Inflammatory macrophage treated with lipopolysaccharide for 1 hour (primary cell): ENCODE measurements around the gene RND3.

Source experiments
- DNase-seq, 2 donors: peaks; one replicate each; pipeline ENCODE4 v3.0.0-alpha.2; 2020 to 2022

RND3 gene, protein sequence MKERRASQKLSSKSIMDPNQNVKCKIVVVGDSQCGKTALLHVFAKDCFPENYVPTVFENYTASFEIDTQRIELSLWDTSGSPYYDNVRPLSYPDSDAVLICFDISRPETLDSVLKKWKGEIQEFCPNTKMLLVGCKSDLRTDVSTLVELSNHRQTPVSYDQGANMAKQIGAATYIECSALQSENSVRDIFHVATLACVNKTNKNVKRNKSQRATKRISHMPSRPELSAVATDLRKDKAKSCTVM

DNA sequence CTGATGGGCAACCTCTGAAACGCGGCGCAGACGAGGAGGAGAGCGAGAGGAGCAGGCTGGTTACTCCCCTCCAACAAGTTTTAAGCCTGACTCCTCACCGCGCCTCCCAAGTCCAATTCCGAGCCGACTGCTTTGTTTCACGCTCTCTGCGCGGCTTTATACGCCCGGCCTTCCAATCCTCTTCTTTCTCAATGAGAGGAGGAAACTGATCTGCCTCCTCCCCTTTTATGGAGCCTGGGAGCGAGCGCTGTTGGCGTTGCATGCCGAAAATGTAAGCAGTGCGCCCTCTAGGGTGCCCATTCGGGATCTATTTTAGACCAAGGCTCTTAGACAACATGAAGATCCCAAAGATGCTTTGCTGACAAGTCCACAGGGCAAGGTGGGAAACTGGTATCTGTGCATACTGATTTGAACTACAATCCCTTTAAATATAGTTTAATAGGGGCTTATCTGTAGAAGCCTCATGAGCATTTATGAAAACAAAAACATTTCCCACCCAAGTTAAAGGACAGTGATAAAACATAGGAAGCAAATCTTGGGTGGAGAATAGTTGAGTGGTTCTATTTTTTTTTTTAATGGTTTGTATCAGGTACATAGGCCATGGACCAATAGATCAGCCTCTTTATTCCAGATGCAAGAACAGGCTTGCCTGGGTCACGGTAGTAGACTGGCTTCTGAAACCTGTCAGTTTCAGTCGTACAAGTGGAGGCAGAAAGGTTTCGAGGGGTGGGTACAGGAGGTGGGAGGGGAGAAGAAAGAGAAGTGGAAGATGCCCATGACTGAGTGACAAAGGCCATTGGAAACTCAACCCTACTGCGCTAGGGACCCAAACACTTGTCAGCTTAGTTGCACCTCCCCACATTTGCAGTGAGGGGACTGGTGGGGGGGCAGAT is at the start of gene RND3:
Gene RND3, minus strand, starts transcription at position 131 of the 893 bp plus-strand sequence. CDS start 250 bp downstream, outside the sequence.
- DNase-seq = peak; percentile 72 to 88

DNA sequence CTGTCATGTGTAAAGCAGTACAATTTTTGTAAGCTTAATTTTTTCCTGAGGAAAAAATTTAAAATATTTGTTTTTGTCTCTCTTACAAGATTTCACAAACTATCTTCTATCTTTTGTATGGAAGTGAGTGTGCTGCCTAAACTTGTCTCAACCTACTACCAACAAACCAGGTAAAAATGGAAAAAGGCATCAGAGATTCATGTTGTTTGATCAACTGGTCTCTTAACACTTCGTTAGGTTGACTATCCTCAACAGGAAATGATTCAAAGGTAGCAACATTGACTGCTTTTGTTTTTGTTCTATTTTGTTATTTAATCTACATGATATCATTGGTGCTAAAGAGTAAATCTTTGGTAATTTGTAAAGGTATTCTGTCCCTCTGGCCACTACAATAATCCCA is 47.7 kb upstream of the RND3 start:
- no peak for DNase-seq

DNA sequence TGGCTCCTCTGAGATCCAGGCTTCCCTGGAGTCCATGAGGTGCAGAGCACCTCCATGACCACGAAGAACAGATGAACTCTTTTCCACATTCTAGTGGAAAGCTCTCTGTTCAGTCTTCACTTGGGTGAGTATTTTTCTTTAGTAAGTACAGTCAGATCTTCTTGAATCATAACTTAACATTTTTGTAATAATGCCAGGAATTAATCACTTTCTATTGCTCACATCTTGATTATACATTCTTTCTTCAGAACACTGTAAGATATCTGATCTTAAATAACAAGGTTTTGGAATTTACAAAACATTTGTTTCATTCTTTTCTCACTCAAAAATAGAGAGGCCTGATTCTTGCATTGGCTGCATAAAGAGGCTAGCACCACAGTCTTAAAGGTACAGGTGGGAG is 45.4 kb upstream of the RND3 start:
- no peak for DNase-seq

GRCh38 chr2:150532020-150532419 is 44.6 kb upstream of the RND3 start:
- DNase-seq = no peak

- no peak for DNase-seq
Measured at GRCh38 chr2:150531591-150531990, 44.1 kb upstream of the RND3 start.

GRCh38 chr2:150530168-150530567 is 42.7 kb upstream of the RND3 start:
- no peak for DNase-seq

DNA sequence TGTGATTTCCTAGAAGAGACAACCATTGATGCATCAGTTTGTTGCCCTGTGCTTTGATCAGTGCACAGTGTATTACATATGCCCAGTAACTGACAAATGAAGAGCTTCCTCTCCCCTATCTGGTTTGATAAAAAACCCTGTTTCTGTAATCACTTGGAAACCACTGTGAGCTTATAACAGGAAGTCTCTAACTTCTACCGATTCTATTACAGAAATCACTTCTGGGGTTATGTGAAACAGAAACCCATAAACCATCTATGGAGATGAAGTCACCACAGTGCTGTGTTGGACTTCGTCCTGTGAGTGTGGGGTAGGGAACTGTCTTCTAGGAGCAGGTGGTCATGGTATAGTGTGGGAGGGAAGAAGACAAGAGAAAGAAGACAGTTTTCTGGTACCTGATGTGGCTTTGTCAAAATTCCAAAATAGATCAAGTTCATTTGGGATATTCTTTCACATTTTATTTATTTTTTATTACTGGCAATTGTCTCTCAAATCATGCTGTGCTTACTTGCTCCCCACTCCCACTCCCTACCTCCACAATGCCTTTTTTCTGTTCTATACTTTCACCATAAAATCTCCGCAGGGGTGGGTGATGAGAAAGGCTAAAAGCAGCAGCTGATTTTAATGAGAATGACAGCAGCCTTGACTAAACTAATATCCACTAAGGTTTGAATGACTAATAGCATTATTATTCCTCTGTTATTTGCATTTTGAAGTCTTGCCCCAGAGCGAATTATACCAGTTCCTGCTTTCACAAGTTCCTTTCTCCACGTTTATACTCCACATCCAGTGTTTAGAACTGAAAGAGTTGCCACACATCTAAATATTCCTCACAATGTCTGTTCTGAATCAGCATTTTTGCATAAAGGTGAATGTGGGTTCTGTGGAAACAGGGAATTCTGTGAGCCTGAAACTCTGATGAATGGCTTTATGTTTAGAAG is 41.7 kb upstream of the RND3 start:
- DNase-seq = peak in 1 of 2 donors; percentile 7

- peak in 1 of 2 donors; percentile 19 for DNase-seq
Measured at GRCh38 chr2:150526827-150527226, 39.4 kb upstream of the RND3 start.

GRCh38 chr2:150526006-150526405 is 38.5 kb upstream of the RND3 start:
- DNase-seq = no peak

- DNase-seq = no peak
Measured at GRCh38 chr2:150522269-150522668, 34.8 kb upstream of the RND3 start.

GRCh38 chr2:150520887-150521664 is 33.6 kb upstream of the RND3 start:
- no peak for DNase-seq

GRCh38 chr2:150520033-150520432 is 32.6 kb upstream of the RND3 start:
- no peak for DNase-seq

DNA sequence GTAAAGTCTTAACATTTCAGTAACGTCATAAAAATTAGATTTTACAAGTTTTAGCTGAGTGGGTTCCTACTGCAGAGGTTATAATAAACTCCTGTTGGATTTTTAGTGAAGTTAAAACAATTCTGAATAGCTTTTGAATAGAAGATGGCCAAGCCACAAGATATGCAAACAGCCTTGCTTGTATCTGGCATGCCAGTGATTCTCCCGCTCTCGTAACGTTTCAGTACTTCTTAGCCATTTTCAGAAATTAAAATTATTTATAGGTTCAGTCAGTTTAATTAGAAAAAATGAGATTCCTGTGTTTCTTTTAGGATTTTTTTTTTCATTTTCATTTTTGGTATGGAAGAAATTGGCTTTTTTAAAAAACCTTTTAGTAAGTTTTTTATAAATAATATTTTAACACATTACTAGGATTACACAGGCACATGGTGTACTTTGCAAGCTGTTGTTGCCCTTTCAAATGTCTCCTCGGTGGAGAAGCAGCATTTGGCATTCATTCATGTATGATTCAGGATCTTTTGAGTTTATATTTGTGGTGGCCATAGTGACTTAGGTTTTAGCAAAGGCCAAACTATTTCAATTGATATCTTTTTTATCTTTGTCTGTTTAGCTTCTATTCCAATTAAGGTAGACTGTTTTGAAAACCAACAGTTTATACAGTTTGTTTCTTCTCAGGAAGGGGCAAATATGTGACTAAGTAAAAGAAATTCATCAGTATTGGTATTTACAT is 30.6 kb upstream of the RND3 start:
- no peak for DNase-seq

- no peak for DNase-seq
Measured at GRCh38 chr2:150513647-150514046, 26.2 kb upstream of the RND3 start.

DNA sequence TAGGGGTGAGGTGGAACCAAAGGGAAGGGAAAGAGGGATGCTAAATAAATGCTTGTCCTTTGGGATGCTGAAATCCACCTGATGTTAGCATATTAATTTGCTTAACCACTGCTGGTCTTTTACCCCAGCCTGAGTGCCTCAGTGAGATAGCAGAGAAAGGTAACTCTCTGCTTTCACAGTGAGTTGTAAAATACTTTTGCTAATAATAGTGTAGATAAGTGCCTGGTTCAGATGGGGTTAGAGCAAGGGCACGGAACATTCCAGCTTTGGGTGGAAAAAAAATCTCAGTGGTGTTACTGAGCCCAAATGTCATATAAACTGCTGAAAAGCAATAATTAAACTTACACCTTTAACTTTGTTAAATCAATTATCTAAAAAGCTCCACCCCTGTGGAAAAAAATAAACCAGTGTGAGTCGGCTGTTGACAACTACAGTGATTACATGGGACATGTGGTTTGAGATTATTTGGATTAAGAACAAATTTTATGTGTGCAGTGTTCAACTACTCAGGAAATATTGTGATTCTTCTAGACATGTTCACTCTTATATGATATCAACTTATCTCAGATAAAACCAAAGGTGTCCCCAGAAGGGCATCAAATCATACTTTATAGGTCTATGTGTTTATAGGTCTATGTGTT is 21.1 kb upstream of the RND3 start:
- DNase-seq = no peak

DNA sequence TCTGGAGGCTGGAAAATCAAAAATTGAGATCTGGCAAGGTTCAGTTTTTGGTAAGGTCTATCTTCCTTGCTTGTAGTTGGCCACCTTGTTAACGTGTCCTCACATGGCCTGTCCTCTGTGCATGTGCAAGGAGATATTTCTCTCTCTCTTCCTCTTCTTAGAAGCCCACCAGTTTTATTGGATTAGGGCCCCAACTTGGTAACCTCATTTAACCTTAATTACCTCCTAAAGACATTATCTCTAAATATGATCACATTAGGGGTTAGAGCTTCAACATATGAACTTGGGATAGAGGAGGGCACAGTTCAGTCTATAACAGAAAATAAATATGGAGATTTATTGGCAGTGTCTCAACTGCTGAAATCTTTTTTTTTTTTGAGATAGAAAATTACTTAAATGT is 19.6 kb upstream of the RND3 start:
- DNase-seq = no peak

- DNase-seq = no peak
Measured at GRCh38 chr2:150505178-150505577, 17.7 kb upstream of the RND3 start.

- DNase-seq = no peak
Measured at GRCh38 chr2:150495993-150496627, 8.6 kb upstream of the RND3 start.

- no peak for DNase-seq
Measured at GRCh38 chr2:150495001-150495400, 7.5 kb upstream of the RND3 start.

- no peak for DNase-seq
Measured at GRCh38 chr2:150494234-150494945, 6.9 kb upstream of the RND3 start.
